Measurements from ENCODE around the gene SHC2.
"Not testable (repeated sequence)": the region's sequence is repeated elsewhere in the genome, so short reads cannot be mapped to it uniquely, and the experiment has no call there.

Gene SHC2

DNA sequence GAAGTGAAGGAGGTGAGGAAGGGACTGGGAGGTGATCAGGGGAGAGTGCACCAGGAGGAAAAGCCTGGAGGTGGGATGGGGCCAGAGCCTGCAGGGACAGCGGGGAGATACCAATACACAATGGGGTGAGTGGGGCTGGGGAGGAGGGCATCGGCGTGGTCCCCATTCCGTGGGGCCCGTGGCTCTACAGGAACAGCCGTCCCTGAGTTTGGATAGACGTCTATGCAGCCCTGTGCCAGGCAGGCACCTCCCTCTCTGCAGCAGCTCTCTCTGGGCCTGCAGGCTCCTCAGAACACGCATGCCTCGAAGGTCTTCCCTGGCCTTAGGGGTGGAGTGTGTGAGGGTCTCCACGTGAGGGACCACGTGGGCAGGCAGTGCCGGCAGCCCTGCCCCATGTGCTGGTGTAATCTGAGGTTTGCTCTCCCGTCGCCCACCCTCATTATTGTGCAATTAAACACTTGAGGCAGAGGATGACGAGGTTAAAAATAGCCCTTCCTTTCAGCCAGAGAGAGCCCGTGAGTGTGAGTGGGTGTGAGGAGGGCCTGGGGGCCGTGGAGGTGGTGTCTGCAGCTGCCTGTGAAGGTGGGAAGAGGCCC is 68.4 kb downstream of the SHC2 start:
- DNase-seq (ENCODE audit: low read depth in 3 of 3, low spot score in 1 of 3): no peak

DNA sequence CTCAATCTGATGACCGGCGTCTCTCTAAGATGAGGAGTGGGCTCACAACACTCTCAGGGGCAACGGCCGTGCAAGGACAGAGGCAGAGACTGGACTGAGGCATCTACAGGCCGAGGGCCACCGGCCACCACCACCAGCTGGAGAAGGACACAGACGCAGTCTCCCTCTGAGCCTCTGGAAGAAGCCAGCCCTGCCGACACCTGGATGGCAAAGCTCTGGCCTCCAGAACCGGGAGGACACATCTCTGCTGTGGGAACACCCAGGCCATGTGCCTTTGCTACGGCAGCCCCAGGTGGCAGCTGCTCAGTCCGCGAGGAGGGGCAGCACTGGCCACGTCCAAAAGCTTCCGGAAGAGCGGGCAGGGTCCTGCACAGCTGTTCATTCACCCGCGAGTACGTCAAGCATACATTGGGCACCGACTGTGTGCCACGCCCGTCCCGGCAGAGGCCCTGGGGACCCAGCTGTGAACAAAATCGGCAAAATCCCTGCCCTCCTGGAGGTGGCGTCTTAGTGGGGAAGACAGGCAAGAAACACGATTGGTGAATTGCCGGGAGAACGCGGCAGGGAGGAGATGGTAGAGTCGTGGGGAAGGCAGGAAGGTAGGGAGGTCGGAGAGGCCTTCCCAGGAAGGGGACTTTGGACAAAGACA is 69.0 kb downstream of the SHC2 start:
- DNase-seq (ENCODE audit: low read depth in 3 of 3, low spot score in 1 of 3): no peak

DNA sequence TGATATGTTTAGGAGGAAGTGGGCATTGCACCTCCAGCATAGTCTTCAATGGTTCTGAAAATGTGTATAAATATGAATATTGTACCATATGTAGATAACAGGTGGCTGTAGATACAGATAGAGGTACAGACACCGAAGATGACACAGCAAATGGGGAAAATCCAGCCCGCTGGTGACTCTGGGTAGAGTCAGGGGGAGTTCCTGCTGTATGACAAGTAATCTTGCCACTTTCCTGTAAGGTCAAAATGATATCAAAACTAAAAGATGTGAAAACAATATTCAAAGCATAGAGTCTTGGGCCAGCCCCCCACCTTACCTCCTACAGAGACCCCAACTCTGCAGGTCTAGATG is 69.7 kb downstream of the SHC2 start:
- no peak for DNase-seq (ENCODE audit: low read depth in 3 of 3, low spot score in 1 of 3)

DNA sequence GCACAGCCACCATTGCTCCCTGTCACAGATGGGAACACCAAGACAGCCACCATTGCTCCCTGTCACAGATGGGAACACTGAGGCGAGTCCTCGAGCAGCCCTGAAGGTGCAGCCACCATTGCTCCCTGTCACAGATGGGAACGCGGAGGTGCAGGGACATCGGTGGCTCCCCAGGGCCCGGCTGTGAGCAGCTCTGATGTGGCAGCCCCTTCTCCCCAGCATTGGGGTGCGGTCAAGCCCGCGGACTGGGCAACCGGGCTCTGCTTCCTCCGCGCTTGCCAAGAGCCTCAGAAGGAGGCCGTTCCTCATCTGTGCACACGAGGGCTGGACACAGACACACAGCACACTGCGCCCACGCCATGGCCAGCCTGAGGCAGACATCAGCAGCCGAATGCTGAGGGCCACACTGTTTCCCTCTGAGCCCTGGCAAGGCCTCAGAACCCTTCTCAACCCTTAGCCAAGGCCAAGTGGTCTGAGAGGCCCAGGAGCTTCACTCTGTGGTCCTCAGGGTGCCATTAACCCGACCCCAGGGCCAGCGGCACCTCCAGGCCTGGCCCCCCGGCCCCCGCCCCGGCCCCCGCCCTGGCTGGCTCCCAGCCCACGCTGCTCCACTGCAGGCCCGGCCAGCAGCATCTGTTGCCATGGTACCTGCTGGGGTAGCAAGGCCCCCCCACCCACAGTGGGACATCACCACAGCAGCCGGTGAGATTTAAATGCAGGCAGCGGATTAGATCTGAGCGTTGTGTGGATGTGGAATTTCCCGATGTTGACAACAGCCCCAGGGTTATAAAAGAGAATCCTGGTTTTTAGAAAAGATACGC is 70.2 kb downstream of the SHC2 start:
- no peak for DNase-seq (ENCODE audit: low read depth in 3 of 3, low spot score in 1 of 3)

DNA sequence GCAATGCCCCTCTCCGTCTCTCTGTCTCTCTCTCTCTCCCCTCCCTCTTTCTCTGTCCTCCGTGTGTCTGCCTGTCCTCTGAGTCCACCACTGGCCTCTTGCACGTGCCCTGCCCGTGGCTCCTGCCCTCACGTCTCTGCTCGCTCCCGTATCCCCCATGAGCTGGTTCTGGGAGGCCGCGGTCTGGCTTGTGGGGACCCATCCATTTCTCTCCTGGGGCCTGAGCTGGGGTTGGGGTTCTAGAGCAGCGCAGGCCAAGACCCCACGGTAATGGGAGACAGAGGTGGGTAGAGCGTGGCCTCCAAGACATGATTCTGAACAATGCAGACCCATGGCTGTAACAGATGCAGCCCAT is 70.9 kb downstream of the SHC2 start:
- no peak for DNase-seq (ENCODE audit: low read depth in 3 of 3, low spot score in 1 of 3)

DNA sequence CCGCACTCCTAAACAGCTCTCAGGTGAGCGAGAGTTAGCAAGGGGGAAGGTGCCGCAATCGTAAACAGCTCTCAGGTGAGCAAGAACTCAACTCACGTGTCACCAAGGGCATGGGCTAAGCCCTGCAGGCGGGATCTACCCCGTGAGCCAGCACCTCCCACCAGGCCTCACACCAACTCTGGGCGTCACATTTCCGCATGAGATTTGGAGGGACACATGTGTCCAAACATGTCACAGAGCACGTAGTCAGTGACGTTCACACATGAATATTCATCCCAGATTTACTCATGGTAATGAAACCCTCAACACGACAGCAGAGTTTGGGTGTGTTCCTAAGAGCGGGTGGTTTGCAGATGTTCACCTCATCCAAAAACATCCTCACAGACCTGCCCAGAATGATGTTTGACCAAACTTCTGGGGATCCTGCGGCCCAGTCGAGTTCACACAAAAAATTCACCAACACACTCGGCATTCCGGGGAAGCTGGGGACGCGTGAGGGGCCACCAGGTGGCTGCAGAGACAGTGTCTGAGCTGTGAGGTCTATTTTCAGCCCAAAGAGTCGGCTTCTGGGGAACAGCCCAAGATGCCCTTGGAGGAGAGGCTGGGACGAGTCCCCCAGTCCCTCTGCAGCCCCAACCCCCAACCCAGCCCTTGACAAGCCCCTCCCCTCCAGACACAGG is 71.4 kb downstream of the SHC2 start:
- no peak for DNase-seq (ENCODE audit: low read depth in 3 of 3, low spot score in 1 of 3)

DNA sequence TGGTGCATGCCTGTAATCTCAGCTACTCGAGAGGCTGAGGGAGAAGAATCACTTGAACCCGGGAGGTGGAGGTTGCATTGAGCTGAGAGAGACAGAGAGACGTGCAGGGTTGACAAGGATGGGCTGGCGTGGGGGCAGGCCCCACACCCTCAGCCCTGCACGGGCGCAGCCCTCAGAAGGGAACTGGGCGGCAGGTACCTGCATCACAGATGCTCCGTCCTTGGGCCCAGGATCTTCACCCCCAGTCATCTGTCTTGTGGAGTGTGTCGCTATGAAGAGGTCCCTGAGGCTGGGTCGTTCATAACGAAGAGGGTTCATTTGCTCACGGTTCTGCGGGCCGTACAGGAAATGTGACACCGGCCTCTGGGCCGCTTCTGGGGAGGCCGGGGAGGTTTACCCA is 72.1 kb downstream of the SHC2 start:
- DNase-seq (ENCODE audit: low read depth in 3 of 3, low spot score in 1 of 3): no peak

DNA sequence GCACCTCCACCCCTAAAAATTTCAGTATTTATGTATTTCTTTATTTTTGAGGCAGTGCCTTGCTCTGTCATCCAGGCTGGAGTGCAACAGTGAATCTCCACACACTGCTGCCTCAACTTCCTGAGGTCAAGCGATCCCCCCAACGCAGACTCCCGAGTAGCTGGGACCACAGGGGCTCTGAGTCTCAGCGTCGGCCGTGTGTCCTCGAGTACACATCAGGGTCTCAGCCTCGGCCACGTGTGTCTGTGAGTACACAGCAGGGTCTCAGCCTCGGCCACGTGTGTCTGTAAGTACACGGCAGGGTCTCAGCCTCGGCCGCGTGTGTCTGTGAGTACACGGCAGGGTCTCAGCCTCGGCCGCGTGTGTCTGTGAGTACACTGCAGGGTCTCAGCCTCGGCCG is 73.1 kb downstream of the SHC2 start:
- no peak for DNase-seq (ENCODE audit: low read depth in 3 of 3, low spot score in 1 of 3)

DNA sequence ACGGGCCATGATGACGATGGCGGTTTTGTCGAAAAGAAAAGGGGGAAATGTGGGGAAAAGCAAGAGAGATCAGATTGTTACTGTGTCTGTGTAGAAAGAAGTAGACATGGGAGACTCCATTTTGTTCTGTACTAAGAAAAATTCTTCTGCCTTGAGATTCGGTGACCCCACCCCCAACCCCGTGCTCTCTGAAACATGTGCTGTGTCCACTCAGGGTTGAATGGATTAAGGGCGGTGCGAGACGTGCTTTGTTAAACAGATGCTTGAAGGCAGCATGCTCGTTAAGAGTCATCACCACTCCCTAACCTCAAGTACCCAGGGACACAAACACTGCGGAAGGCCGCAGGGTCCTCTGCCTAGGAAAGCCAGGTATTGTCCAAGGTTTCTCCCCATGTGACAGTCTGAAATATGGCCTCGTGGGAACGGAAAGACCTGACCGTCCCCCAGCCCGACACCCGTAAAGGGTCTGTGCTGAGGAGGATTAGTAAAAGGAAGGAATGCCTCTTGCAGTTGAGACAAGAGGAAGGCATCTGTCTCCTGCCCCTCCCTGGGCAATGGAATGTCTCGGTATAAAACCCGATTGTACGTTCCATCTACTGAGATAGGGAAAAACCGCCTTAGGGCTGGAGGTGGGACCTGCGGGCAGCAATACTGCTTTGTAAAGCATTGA is 74.1 kb downstream of the SHC2 start:
- not testable (repeated sequence) for DNase-seq (ENCODE audit: low read depth in 3 of 3, low spot score in 1 of 3)

DNA sequence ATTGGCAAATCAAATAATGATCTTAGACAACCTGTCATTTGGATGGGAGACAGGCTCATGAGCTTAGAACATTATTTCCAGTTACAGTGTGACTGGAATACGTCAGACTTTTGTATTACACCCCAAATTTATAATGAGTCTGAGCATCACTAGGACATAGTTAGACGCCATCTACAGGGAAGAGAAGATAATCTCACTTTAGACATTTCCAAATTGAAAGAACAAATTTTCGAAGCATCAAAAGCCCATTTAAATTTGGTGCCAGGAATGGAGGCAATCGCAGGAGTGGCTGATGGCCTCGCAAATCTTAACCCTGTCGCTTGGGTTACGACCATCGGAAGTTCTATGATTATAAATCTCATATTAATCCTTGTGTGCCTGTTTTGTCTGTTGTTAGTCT is 74.6 kb downstream of the SHC2 start:
- DNase-seq (ENCODE audit: low read depth in 3 of 3, low spot score in 1 of 3): not testable (repeated sequence)

DNA sequence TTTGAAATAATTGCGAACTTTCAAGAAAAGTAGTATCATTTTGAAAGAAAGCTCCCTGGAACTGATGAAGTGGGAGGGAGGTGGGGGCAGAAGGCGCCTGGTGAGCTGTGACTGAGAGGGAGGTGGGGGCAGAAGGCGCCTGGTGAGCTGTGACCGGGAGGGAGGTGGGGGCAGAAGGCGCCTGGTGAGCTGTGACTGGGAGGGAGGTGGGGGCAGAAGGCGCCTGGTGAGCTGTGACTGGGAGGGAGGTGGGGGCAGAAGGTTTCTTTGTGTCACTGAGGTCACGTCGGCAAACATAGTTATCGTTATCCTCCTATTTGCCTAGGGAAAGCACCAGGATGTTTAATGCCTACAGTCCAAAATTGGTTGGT is 76.0 kb downstream of the SHC2 start:
- DNase-seq (ENCODE audit: low read depth in 3 of 3, low spot score in 1 of 3): no peak

DNA sequence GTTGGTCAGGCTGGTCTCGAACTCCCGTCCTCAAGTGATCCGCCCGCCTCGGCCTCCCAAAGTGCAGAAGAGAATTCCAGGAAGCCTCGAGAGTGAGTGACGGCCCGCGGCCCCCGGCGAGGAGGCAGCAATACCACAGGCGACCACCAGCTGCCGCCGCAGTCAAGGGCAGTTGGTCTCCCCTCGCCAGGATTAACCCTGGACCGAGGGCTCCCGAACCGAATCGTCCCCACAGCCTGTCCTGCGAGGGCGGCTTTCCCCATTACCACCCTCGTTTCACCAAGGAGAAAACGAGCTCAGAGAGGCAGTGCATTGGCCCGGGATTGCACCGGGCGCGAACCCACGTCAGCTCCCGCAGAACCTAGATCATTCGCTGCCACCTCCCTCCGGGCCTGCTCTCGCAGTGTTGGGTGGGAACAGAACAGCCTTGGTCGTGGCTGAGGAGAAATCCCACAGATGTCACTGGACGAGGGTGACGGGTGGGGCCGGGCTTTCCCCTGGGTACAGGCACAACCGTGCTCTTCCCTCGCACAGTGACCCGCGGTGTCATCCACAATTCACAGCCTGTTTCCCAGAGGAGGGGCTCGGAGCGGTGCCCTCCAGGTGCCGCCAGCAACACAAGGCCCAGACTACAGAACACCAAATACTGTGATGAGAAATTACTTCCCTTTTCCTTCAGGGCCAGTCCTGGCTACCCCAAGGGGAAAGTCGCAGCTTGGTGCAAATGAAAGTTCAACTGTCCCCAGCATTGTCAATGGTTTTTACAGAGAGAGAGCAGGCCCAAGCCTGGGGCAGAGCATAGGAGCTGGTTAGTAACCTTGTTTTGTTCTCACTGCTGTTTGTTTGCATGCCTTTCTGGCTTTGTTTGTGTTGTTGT is 76.7 kb downstream of the SHC2 start:
- no peak for DNase-seq (ENCODE audit: low read depth in 3 of 3, low spot score in 1 of 3)

DNA sequence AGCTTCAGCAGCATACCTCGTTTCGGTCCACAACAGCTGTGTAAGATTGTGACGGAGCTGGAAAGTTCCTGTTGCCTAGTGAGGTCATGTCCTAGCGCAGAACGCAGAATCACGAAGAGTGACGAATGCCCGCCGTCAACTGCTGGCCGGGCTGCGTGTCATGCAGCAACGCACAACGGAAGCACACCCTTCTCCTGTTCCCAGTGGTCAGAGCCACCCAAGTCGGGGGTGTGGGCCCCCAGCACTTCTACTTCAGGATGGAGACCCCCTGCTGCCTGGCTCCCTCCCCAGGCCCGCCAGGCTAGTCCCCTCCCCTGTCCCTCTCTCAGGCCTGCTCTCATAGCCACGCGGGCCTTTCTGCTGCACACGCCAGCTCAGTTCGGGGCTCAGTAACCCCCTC is 77.8 kb downstream of the SHC2 start:
- no peak for DNase-seq (ENCODE audit: low read depth in 3 of 3, low spot score in 1 of 3)

DNA sequence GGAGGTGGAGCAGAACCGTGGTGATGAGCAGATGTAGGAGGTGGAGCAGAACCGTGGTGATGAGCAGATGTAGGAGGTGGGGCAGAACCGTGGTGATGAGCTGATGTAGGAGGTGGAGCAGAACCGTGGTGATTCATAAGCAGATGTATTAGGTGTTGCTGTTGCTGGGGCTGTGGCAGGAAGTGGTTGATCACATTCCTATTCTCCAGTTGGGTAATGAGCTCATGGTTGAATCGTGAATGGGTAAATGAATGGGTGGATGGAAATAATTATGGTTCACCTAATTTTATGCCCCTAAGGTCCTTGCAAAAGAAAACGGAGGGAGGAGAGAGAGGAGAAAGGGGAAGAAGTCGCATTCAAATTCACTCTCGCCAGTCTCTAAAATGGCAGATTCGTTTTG is 78.3 kb downstream of the SHC2 start:
- not testable (repeated sequence) for DNase-seq (ENCODE audit: low read depth in 3 of 3, low spot score in 1 of 3)

DNA sequence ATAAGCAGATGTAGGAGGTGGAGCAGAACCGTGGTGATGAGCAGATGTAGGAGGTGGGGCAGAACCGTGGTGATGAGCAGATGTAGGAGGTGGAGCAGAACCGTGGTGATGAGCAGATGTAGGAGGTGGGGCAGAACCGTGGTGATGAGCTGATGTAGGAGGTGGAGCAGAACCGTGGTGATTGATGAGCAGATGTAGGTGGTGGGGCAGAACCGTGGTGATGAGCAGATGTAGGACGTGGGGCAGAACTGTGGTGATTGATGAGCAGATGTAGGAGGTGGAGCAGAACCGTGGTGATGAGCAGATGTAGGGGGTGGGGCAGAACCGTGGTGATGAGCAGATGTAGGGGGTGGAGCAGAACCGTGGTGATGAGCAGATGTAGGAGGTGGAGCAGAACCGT is 78.9 kb downstream of the SHC2 start:
- DNase-seq (ENCODE audit: low read depth in 3 of 3, low spot score in 1 of 3): not testable (repeated sequence)

DNA sequence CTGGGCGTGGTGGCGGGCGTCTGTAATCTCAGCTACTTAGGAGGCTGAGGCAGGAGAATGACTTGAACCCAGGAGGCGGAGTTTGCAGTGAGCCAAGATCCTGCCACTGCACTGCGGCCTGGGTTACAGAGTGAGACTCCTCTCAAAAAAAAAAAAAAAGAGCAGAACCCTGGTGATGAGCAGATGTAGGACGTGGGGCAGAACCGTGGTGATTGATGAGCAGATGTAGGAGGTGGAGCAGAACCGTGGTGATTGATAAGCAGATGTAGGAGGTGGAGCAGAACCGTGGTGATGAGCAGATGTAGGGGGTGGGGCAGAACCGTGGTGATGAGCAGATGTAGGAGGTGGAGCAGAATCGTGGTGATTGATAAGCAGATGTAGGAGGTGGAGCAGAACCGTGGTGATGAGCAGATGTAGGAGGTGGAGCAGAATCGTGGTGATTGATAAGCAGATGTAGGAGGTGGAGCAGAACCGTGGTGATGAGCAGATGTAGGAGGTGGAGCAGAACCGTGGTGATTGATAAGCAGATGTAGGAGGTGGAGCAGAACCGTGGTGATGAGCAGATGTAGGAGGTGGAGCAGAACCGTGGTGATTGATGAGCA is 80.1 kb downstream of the SHC2 start:
- not testable (repeated sequence) for DNase-seq (ENCODE audit: low read depth in 3 of 3, low spot score in 1 of 3)

DNA sequence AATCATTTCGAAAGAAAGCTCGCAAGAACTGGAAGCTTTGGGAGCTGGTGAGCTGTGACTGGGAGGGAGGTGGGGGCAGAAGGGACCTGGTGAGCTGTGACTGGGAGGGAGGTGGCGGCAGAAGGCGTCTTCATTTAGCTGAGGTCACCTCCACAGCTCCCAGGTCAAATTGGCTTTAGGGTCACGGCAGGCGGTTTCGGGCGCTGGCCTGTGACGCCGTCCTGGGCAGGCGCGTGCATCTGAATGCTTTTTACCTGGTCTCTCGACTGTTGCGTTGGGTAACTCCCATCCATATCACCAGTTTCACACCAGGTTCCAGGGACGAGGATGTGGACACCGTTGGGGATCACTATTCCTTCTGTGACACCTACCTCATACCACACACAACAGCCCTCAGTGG is 81.0 kb downstream of the SHC2 start:
- no peak for DNase-seq (ENCODE audit: low read depth in 3 of 3, low spot score in 1 of 3)

DNA sequence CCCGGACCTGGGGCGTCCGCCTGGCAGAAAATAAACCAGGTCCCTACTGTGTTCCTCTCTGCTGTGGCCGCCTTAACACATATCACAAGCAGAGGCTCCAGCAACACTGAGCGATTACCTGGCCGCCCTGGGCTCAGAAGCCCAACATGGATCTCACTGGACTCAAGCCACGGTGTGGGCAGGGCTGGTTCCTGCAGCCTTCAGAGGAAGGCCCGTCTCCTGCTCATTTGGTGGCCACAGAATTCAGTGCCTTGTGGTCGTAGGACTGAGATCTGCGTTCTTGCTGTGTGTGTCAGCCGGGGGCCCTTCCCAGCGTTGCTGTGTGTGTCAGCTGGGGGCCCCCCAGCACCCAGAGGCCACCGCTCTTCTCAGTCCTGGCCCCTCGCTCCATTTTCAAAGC is 82.1 kb downstream of the SHC2 start:
- no peak for DNase-seq (ENCODE audit: low read depth in 3 of 3, low spot score in 1 of 3)

DNA sequence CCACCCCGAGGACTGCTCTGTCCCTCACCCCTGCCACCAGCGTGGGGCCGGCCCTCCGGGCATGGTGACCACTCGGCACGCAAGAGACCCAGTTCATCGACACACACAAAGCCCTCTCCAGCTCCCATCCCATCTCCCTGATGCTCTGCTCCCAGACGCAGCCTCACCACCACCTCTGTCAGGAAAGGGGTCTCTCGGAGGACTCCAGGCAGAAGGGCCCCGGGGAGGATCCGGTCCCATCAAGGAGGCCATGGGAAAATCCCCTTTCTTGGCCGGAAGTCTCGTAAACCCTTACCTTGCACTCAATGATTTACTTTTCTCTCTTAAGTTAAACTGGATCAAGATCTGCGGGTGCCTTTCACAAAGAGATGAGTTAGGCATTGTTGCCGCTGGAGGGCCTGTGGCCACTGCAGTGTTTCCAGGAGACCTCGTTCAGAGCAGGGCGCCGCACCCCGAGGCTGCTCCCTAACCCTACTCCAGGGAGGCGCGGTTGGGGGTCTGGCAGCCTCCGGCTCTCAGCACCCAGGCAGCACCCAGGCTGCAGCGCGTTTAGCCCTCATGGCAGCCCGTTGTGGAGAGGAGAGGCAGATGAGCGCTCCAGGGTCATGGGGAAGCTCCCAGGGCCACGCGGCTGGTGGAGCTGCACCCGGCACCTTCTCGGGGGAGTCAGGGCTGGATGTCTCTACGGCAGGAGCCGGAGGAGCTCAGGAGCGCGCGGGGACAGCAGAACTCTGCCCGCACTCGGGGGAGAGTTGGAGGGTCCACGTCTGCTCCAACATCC is 82.8 kb downstream of the SHC2 start:
- DNase-seq (ENCODE audit: low read depth in 3 of 3, low spot score in 1 of 3): no peak

DNA sequence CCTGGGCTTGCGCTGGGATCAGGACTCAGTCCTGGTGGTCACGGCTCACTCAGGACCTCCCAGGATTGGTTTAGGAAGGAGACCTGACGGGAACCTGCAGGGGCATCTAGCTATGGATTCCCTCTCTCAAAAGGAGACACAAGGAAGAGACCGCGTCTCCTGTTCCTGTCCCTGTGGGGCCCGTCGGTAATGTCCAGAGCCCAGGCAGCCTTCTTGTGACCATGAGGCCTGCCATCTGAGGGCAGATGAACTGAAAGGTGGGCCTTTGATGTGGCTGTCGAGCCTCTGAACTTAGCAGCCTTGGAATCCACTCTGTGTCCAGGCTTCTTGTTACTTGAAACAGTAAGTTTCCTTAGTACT is 84.7 kb downstream of the SHC2 start:
- no peak for DNase-seq (ENCODE audit: low read depth in 3 of 3, low spot score in 1 of 3)
